ENCODE data around the gene TMEM132C. TPM values are rescaled to one million over a fixed set of nuclear protein-coding genes. Genes with fewer than 3 reads are reported as not detected.

Gene TMEM132C
- total RNA-seq, 1 experiment from 2014 or later = not detected

GRCh38 chr12:128606051-128606450 lies 339.1 kb downstream of the TMEM132C start:
- intact Hi-C loops (cut with micrococcal nuclease) = no loop called here
- no peaks in the 10 kb centered on the region for H3K4me1 Mint-ChIP-seq (ENCODE audit: insufficient read depth, unreplicated experiment)
- no peaks in the 10 kb centered on the region for H3K27me3 Mint-ChIP-seq (ENCODE audit: insufficient read depth, unreplicated experiment)
- H3K27ac Mint-ChIP-seq (ENCODE audit: low read depth, unreplicated experiment) = no peak overlapping the region
- H3K36me3 Mint-ChIP-seq (ENCODE audit: insufficient read depth, unreplicated experiment) = no peaks in the 10 kb centered on the region
- TF ChIP-seq CTCF (IDR thresholded peaks at IDR 0.05; ENCODE audit: unreplicated experiment) = no peak
- peaks cover 23% of the 10 kb centered on the region for H3K9me3 Mint-ChIP-seq (ENCODE audit: unreplicated experiment)
- H3K4me3 Mint-ChIP-seq (ENCODE audit: unreplicated experiment) = no peak overlapping the region
- no peak for DNase-seq (ENCODE audit: unreplicated experiment)
- no TSS peak for BruUV-seq (replicated peaks)
- POLR2A ChIA-PET = no interaction called here
- CTCF ChIA-PET = interaction anchor here (1.1 kb wide), 1 partner anchor 16 kb away, joined by 4 read pairs; no protein-coding TSS in a partner anchor

GRCh38 chr12:128606538-128606937 lies 339.6 kb downstream of the TMEM132C start:
- H3K27ac Mint-ChIP-seq (ENCODE audit: low read depth, unreplicated experiment) = no peak overlapping the region
- intact Hi-C loops (cut with micrococcal nuclease) = no loop called here
- no peaks in the 10 kb centered on the region for H3K27me3 Mint-ChIP-seq (ENCODE audit: insufficient read depth, unreplicated experiment)
- H3K4me1 Mint-ChIP-seq (ENCODE audit: insufficient read depth, unreplicated experiment) = no peaks in the 10 kb centered on the region
- DNase-seq (ENCODE audit: unreplicated experiment) = no peak
- H3K36me3 Mint-ChIP-seq (ENCODE audit: insufficient read depth, unreplicated experiment) = no peaks in the 10 kb centered on the region
- BruUV-seq (replicated peaks) = no TSS peak
- peaks cover 28% of the 10 kb centered on the region for H3K9me3 Mint-ChIP-seq (ENCODE audit: unreplicated experiment)
- ChIA-PET CTCF (interaction anchor here (1.1 kb wide), 1 partner anchor 15 kb away, joined by 4 read pairs; no protein-coding TSS in a partner anchor), POLR2A (no interaction called here)
- no peak overlapping the region for H3K4me3 Mint-ChIP-seq (ENCODE audit: unreplicated experiment)
- TF ChIP-seq CTCF (IDR thresholded peaks at IDR 0.05; ENCODE audit: unreplicated experiment) = no peak

- Mint-ChIP-seq H3K27ac (ENCODE audit: low read depth, unreplicated experiment) (no peak overlapping the region), H3K36me3 (ENCODE audit: insufficient read depth, unreplicated experiment) (no peaks in the 10 kb centered on the region), H3K9me3 (ENCODE audit: unreplicated experiment) (peaks cover 31% of the 10 kb centered on the region), H3K4me3 (ENCODE audit: unreplicated experiment) (no peak overlapping the region), H3K27me3 (ENCODE audit: insufficient read depth, unreplicated experiment) (no peaks in the 10 kb centered on the region), H3K4me1 (ENCODE audit: insufficient read depth, unreplicated experiment) (no peaks in the 10 kb centered on the region)
- intact Hi-C loops (cut with micrococcal nuclease) = no loop called here
- BruUV-seq (replicated peaks) = no TSS peak
- ChIA-PET POLR2A (no interaction called here), CTCF (interaction anchor here (1.1 kb wide), 1 partner anchor 15 kb away, joined by 4 read pairs; no protein-coding TSS in a partner anchor)
- no peak for TF ChIP-seq CTCF (IDR thresholded peaks at IDR 0.05; ENCODE audit: unreplicated experiment)
- no peak for DNase-seq (ENCODE audit: unreplicated experiment)
These were observed 340.0 kb downstream of the TMEM132C start for GRCh38 chr12:128606970-128607369.

- intact Hi-C loops (cut with micrococcal nuclease) = no loop called here
- no peak for DNase-seq (ENCODE audit: unreplicated experiment)
- BruUV-seq (replicated peaks) = no TSS peak
- H3K27me3 Mint-ChIP-seq (ENCODE audit: insufficient read depth, unreplicated experiment) = no peaks in the 10 kb centered on the region
- H3K27ac Mint-ChIP-seq (ENCODE audit: low read depth, unreplicated experiment) = no peak overlapping the region
- no peak overlapping the region for H3K4me3 Mint-ChIP-seq (ENCODE audit: unreplicated experiment)
- H3K36me3 Mint-ChIP-seq (ENCODE audit: insufficient read depth, unreplicated experiment) = no peaks in the 10 kb centered on the region
- CTCF ChIA-PET = no interaction called here
- POLR2A ChIA-PET = no interaction called here
- no peak for TF ChIP-seq CTCF (IDR thresholded peaks at IDR 0.05; ENCODE audit: unreplicated experiment)
- H3K4me1 Mint-ChIP-seq (ENCODE audit: insufficient read depth, unreplicated experiment) = no peaks in the 10 kb centered on the region
- H3K9me3 Mint-ChIP-seq (ENCODE audit: unreplicated experiment) = peaks cover 31% of the 10 kb centered on the region
These were observed 340.7 kb downstream of the TMEM132C start for GRCh38 chr12:128607641-128608040.
